Measurements from ENCODE around the gene EVX2. TPM values are rescaled to one million over a fixed set of nuclear protein-coding genes. Genes with fewer than 3 reads are reported as not detected.

EVX2 gene
- total and polyA plus RNA-seq, 10 donors = not detected

DNA sequence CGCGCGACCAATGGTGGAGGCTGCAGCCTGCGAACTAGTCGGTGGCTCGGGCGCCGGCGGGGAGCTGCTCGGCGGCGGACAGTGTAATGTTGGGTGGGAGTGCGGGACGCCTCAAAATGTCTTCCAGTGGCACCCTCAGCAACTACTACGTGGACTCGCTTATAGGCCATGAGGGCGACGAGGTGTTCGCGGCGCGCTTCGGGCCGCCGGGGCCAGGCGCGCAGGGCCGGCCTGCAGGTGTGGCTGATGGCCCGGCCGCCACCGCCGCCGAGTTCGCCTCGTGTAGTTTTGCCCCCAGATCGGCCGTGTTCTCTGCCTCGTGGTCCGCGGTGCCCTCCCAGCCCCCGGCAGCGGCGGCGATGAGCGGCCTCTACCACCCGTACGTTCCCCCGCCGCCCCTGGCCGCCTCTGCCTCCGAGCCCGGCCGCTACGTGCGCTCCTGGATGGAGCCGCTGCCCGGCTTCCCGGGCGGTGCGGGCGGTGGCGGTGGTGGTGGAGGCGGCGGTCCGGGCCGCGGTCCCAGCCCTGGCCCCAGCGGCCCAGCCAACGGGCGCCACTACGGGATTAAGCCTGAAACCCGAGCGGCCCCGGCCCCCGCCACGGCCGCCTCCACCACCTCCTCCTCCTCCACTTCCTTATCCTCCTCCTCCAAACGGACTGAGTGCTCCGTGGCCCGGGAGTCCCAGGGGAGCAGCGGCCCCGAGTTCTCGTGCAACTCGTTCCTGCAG lies 39.1 kb upstream of the EVX2 start, which contains the start of gene HOXD9:
Gene HOXD9 (plus strand): TSS at position 37 of the 728 bp plus-strand sequence. CDS start 50 bp downstream, at position 87.
- H3K4me3 ChIP-seq = peak within 1 kb of the TSS; percentile 26 to 69 (median 43)
- H3K9me3 ChIP-seq = no peaks in the 10 kb centered on the region
- peaks cover 0 to 46% (median 30%) of the 10 kb centered on the region in 6 donors for H3K4me1 ChIP-seq
- peak; percentile 60 to 89 (median 80) for TF ChIP-seq POLR2AphosphoS5 (IDR thresholded peaks at IDR 0.05)
- TF ChIP-seq POLR2A (IDR thresholded peaks at IDR 0.05) = peak in 1 of 3 donors; percentile 52
- TF ChIP-seq, protein P1, sequence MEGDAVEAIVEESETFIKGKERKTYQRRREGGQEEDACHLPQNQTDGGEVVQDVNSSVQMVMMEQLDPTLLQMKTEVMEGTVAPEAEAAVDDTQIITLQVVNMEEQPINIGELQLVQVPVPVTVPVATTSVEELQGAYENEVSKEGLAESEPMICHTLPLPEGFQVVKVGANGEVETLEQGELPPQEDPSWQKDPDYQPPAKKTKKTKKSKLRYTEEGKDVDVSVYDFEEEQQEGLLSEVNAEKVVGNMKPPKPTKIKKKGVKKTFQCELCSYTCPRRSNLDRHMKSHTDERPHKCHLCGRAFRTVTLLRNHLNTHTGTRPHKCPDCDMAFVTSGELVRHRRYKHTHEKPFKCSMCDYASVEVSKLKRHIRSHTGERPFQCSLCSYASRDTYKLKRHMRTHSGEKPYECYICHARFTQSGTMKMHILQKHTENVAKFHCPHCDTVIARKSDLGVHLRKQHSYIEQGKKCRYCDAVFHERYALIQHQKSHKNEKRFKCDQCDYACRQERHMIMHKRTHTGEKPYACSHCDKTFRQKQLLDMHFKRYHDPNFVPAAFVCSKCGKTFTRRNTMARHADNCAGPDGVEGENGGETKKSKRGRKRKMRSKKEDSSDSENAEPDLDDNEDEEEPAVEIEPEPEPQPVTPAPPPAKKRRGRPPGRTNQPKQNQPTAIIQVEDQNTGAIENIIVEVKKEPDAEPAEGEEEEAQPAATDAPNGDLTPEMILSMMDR (IDR thresholded peaks at IDR 0.05 in 8 of 11, conservative IDR thresholded peaks at IDR 0.05 in 3 of 11) = no peak
- peaks cover 8 to 100% (median 94%) of the 10 kb centered on the region in 7 donors for H3K27me3 ChIP-seq (replicated peaks in 1 of 7)
- 3 to 18% (median 5%) methylated on average over 36 to 84 of the region's 84 CpGs for WGBS, 5 donors
- no peaks in the 10 kb centered on the region for H3K36me3 ChIP-seq
- peak within 1 kb of the TSS; percentile 4 to 85 (median 82) for H3K27ac ChIP-seq
- intact Hi-C loops (cut with DNase I; ENCODE audit: low total_unique reads) = no loop called here
- peak; percentile 88 for DNase-seq

DNA sequence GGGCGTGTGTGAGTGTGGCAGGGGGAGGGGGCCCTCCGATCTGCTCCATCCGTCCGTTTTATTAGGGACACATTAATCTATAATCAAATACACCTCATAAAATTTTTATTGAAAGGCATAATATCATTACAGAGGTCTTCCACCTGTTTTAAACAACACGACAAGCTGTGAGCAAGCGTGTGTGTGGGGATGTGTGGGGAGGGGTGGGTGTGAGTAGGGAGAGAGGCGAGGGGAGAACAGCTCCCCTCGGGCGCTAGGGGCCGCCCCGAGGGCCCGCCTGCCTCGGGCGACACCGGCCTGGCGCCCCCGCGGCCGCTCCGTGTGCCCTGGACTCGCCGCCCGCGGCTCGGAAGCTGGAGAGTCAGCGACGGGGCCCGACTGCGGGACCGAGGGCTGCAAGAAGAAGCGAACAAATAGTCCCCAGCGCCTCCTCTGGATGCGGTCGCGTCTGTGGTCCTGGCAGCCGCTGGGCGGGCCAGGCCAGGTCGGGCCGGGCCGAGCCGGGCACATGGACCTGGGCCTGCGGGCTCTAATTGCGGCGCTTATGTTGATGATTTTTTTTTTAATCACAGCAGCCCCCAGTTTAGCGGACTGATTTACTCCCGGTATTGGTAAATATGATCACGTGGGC lies 38.4 kb upstream of the EVX2 start:
- TF ChIP-seq POLR2A (IDR thresholded peaks at IDR 0.05) = no peak
- TF ChIP-seq POLR2AphosphoS5 (IDR thresholded peaks at IDR 0.05) = no peak
- TF ChIP-seq, protein P1 (IDR thresholded peaks at IDR 0.05 in 8 of 11, conservative IDR thresholded peaks at IDR 0.05 in 3 of 11) = no peak
- intact Hi-C loops (cut with DNase I; ENCODE audit: low total_unique reads) = no loop called here
- peaks cover 11 to 100% (median 94%) of the 10 kb centered on the region in 7 donors for H3K27me3 ChIP-seq (replicated peaks in 1 of 7)
- H3K9me3 ChIP-seq = peaks cover 0 to 3% (median 0%) of the 10 kb centered on the region in 8 donors
- peaks cover 0 to 41% (median 28%) of the 10 kb centered on the region in 6 donors for H3K4me1 ChIP-seq
- no peaks in the 10 kb centered on the region for H3K36me3 ChIP-seq
- DNase-seq = peak; percentile 75
- H3K4me3 ChIP-seq = peak overlapping the region; percentile 26 to 69 (median 43)
- H3K27ac ChIP-seq = peak overlapping the region; percentile 4 to 85 (median 82)
- WGBS, 5 donors = 2 to 15% (median 6%) methylated on average over 12 to 47 of the region's 47 CpGs

DNA sequence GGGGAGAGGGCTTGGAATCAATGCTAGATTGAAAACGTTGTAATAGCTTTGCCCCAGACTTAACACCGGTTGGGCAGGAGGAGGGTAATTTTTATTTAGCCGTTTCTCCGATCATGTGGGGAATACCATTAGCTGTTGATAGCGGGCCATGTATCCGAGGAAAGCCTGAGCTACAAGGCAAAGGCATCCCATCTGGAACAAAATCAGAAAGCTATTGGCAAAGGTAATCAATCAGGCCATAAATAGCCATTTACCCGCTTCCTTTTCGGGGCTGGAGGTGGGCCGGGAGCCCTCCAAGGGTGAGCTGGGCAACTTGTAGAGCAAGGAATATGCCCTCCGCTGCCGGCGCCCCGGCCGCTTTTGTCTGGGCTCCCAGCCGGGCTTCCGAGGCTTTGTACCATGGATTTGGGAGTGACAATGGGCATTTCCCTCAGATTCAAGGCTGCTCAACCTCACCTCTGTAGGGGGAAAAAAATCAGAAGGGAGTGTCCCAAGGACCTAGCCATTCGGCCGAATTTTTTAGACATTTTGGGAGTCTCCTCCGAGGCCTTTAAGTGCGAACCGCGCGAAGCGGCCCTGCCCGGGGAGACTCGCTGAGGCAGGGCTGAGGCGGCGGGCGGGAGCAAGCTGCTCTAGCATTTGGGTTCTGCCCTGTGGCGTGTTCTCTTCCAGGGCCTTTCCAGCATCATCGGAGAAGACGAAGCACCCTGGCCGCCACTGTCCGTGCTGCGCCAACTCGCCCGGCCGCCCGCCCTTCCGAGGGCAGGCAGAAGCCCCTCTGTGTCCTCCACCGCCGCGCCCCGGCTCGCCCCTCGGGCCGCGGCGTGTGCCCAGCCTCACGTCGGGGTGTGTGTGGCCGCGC lies 37.7 kb upstream of the EVX2 start:
- no peaks in the 10 kb centered on the region for H3K36me3 ChIP-seq
- intact Hi-C loops (cut with DNase I; ENCODE audit: low total_unique reads) = no loop called here
- peak overlapping the region in 5 of 8 donors; percentile 79 to 85 (median 82) for H3K27ac ChIP-seq
- peaks cover 0 to 42% (median 27%) of the 10 kb centered on the region in 6 donors for H3K4me1 ChIP-seq
- peaks cover 0 to 10% (median 0%) of the 10 kb centered on the region in 8 donors for H3K9me3 ChIP-seq
- H3K4me3 ChIP-seq = peak overlapping the region in 6 of 8 donors; percentile 7 to 69 (median 45)
- WGBS, 5 donors = 12 to 22% (median 18%) methylated on average over 28 to 53 of the region's 53 CpGs
- TF ChIP-seq POLR2A (IDR thresholded peaks at IDR 0.05) (no peak), POLR2AphosphoS5 (IDR thresholded peaks at IDR 0.05) (no peak)
- TF ChIP-seq, protein P1 (IDR thresholded peaks at IDR 0.05 in 8 of 11, conservative IDR thresholded peaks at IDR 0.05 in 3 of 11) = no peak
- H3K27me3 ChIP-seq (replicated peaks in 1 of 7) = peaks cover 13 to 100% (median 99%) of the 10 kb centered on the region in 7 donors
- DNase-seq = no peak
